SU-DHL-6 (cell line): ENCODE data around the gene TMEM143.
"Not testable (repeated sequence)": the region's sequence is repeated elsewhere in the genome, so short reads cannot be mapped to it uniquely, and the experiment has no call there.

Source experiments
- CTCF ChIP-seq: fragments of 200-600 bp; sonication (generic); IDR thresholded peaks from one replicate; pipeline ENCODE4 v1.5.1; 2017; ENCODE audit warnings: antibody characterized with exemption, mild to moderate bottlenecking, low read length, moderate library complexity; ENCODE audit not compliant: insufficient read depth, poor library complexity, severe bottlenecking
- EZH2phosphoT487 ChIP-seq: fragments of 200-600 bp; sonication (generic), shearing (Covaris generic); conservative IDR thresholded peaks from 2 replicates; pipeline ENCODE4 v1.6.1; 2018; ENCODE audit warnings: mild to moderate bottlenecking, antibody characterized with exemption, low read length, moderate library complexity, mixed read lengths

- not testable (repeated sequence) for TF ChIP-seq CTCF, EZH2phosphoT487
Measured at GRCh38 chr19:48291489-48291815, 72.3 kb downstream of the TMEM143 start.
